A549 treated with Mapracorat at 1 μM for 4 hours (cell line): ENCODE results near the gene RPL21. TPM values are rescaled to one million over a fixed set of nuclear protein-coding genes. Genes with fewer than 3 reads are reported as not detected.

ENCODE experiments used
- total RNA-seq: library from RNA; stranded (reverse); fragments of 200-300 nt; extraction: Qiagen RNA extraction; gene quantifications from 5 replicates; pipeline ENCODE4 v1.2.3, GENCODE V29; 2022

RPL21 gene
- total RNA-seq: 1,264 to 1,671 TPM (median 1,292 TPM) in 5 replicates

DNA sequence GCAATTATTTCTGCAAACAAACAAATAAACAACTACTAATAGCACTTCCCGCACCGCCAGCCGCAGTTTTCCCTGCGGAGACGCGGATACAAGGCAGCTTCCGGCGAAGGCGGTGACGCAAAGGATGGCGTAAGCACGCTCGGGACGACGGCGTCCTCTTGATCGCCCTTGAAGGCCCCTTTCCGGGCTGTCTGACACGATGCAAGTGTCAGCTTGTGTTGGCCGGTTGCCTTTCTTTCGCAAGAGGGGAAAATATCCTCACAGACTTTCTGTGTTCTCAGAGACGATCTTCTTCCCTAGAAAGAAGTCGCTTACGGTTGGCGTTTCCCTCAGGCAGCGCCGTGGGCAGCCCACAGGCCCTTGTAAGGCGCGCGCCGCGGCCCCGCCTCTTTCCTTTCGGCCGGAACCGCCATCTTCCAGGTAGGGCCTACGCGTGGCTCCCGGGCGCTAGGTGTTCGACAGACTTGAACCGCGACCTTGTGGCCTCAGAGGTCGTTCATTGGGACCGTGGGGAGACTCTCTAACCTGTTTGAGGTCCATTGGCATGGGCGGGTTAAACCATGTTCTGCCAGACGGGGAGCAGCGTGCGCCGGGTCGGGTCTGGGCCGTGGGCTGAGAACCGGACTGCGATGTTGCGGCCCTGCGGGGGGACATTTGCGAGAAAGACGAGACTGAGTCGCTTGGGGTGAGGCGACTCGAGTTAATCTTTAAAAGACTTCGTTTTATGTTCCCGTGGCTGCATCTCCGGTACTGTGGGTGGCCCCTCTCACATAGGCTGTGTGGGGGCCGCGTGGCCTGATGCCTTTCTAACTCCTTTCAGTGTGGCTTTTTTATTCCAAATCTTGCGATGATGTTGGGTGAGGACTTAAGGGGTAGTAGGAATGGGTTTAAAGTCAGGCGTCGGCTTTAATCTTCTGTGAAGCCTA lies at the start of gene RPL21:
RPL21 (plus strand) TSS at position 393 of the 926 bp plus-strand sequence. CDS start 2,219 bp downstream, outside the sequence.

DNA sequence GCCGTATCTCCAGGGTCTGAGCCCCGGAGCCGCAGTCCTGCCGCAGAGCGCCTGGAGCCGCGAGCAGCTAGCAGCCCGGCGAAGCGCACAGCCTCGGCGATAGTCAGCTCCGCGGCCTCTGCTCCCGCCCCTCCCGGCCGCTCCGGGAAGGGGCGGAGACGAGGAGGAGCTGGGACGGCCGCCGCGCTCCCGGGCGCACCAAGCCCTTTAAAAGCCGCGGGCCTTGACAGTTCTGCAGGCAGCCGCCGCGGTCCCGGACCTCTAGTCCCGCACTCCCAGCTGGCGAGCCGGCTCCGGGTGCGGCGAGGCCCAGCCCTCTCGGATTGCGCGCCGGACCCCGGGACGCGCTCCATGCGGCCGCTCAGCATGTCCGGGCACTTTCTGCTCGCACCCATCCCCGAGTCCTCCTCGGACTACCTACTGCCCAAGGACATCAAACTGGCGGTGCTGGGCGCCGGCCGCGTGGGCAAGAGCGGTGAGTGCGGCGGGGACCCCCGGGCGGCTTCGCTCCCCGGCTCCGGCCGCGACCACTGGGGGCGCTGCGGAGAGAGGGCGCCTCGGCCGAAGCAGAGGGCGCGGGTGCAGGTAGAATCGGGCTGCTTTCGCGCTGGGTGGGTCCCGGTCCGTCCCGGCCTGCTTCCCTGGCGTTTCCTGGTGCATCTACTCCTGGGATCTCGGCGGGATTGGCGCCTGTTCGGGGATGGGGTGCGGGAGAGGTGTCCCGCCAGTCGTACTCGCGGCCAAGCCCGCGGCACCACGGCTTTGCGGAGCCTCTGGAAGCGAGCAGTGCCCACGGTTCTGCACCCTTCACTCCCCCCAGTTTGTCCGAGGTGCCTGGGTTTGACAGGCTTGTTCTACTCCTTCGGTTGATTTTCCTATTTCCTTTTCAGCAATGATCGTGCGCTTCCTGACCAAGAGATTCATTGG lies 19.5 kb downstream of the RPL21 start, which contains the start of gene RASL11A:
RASL11A (plus strand) TSS at position 237 of the 927 bp plus-strand sequence; CDS start at position 352, 115 bp downstream.

Other genes with a start within 250 kb of the RPL21 start
- 15.5 to 19.4 TPM (median 17.3 TPM) in 5 replicates for gene USP12, start 79.7 kb upstream of the RPL21 start, total RNA-seq
- gene RASL11A, start 19.3 kb downstream of the RPL21 start, total RNA-seq: 3.6 to 6.6 TPM (median 4.5 TPM) in 5 replicates
- 93.8 to 102 TPM (median 97.0 TPM) in 5 replicates for gene GTF3A, start 173.1 kb downstream of the RPL21 start, total RNA-seq
- 18.6 to 24.1 TPM (median 20.1 TPM) in 5 replicates for gene MTIF3, start 199.0 kb downstream of the RPL21 start, total RNA-seq